Fibroblast of skin of scalp (primary cell): Measurements from ENCODE around the gene RHOH.
A peak's percentile ranks its signal among the peaks of the same experiment; 100 is the strongest.
"Not testable (repeated sequence)": the region's sequence is repeated elsewhere in the genome, so short reads cannot be mapped to it uniquely, and the experiment has no call there.

Source experiments
- DNase-seq: peaks from one replicate; pipeline ENCODE4 v3.0.0-alpha.2; 2013

Gene RHOH

DNA sequence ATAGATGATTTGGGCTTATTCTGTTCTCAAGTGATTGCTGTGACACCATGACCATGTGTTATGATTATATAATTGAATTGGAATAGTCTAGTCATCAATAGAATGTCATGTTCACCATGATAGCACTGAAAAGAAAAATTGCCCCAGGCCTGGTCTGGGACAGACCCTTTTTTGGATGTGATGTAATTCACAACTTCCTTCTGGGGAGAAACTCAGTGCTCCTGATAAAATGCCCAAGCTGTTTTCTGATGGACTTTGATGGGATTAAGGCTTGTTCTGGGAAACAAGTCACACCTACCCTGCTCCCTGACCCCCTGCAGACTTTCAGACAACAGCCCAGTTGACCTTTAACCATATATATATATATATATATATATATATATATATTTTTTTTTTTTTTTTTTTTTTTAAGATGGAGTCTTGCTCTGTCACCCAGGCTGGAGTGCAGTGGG lies 65.3 kb downstream of the RHOH start:
- no peak for DNase-seq

GRCh38 chr4:40262861-40263260 lies 66.0 kb downstream of the RHOH start:
- no peak for DNase-seq

DNA sequence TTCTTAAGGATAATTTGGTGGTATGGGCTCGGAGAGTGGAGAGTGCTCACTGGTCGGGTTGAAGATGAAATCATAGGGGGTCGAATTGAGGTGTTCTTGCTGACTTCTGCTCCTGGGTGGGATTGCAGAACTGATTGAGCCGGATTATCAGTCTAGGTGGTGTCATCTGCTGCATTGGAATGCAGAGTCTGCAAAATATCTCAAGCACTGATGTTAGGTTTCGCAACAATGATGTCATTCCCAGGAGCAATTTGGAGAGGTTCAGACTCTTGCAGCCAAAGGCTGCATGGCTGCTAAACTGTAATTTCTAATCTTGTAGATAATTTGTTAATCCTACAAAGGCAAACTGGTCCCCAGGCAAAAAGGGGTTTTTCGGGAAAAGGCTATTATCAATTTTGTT lies 67.7 kb downstream of the RHOH start:
- peak; percentile 63 for DNase-seq

- peak; percentile 54 for DNase-seq
Observed at GRCh38 chr4:40264995-40265909, 68.4 kb downstream of the RHOH start.

- DNase-seq, result no peak
Observed at GRCh38 chr4:40265910-40266274, 69.1 kb downstream of the RHOH start.

DNA sequence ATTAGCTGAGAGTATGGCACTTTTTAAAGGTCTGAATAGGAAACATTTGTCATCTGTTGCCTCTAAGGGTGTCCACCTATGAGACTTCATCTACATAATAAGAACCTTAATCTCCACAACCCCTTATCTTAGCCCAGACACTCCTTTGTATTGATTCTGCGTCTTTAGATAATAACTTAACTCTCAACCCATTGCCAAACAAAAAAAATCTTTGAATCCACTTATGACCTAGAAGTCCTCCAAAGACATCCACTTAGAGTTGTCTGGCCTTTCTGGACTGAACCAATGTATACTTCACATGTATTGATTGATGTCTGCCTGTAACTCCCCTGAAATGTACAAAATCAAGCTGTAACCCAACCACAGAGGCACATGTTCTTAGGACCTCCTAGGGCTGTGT lies 72.3 kb downstream of the RHOH start:
- DNase-seq, result no peak

DNA sequence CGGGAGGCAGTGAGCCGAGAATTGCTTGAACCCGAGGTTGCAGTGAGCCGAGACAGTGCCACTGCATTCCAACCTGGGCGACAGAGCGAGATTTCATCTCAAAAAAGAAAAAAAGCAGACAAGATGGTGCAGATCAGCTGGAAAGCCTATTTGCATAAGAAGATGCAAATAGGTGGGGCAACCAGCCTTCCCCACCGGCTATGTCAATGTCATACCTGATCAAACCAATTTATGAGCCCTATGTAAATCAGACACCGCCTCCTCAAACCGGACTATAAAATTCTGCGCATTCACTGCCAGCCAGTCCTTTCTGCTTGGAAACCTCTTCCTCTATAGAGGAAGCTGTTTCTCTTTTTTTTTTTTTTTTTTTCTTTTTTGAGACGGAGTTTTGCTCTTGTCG lies 73.8 kb downstream of the RHOH start:
- DNase-seq, result no peak

GRCh38 chr4:40275065-40275730 lies 78.4 kb downstream of the RHOH start:
- no peak for DNase-seq

DNA sequence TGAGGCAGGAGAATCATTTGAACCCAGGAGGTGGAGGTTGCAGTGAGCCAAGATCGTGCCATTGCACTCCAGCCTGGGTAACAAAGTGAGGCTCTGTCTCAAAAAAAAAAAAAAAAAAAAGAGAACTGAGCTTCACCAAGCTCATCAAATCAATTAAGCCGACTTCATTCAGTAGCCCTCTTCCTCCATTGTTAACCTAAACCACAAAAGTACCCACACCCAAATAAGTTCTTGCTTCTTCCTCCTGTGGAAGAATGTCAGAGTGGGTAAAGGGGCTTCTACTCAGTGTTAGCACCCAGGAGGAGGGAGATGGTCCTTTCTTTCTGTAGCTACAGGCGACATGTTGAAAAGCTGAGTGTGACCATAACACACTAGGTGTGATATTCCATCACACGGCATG lies 79.7 kb downstream of the RHOH start:
- no peak for DNase-seq

GRCh38 chr4:40280586-40280985 lies 83.8 kb downstream of the RHOH start:
- DNase-seq, result no peak

DNA sequence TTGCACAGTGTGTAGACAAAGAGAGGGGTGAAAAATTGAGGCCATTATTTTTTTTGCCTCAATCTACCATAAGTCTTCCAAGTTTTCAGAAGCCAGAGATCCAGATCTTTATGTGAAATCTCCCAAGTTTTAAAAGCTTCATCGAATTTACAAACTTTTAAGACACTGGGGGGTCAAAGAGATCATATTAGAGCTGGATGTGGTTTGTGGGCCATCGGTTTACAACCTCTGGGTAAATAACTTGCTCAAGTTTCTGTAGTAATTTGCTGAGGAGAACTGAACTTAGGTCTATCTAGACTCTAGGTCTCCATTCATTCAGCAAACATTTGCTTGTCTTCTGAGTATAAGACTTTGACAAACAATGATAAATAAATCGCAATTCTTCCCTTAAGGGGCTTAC lies 84.3 kb downstream of the RHOH start:
- DNase-seq, result no peak

DNA sequence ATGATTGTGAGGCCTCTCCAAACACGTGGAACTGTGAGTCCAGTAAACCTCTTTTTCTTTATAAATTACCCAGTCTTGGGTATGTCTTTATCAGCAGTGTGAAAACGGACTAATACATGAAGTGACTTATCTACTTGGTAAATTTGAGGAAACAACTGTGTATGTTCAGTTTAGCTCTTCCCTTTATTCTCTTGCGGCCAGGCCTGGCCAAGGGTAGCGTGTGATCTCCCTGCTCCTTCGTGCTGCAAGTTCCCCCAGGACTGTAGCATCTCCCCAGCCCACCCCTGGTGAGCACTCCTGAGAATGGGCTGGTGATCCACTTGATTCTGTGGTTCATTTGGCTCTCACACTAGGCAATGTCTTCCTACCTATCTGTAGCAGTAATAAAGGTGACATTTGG lies 85.1 kb downstream of the RHOH start:
- no peak for DNase-seq

DNA sequence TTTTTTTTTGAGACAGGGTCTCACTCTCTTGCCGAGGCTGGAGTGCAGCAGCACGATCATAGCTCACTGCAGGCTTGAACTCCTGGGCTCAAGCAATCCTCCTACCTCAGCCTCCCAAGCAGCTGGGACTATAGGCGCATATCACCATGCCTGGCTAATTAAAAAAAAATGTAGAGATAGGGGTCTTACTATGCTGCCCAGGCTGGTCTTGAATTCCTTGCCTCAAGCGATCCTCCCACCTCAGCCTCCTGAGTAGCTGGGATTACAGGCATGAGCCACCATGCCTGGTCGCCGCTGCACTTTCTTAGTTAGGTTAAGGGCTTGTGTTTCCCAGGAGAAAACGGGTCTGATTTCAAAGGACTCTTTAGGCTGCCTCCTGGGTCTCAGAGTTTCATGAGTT lies 86.0 kb downstream of the RHOH start:
- DNase-seq, result not testable (repeated sequence)

DNA sequence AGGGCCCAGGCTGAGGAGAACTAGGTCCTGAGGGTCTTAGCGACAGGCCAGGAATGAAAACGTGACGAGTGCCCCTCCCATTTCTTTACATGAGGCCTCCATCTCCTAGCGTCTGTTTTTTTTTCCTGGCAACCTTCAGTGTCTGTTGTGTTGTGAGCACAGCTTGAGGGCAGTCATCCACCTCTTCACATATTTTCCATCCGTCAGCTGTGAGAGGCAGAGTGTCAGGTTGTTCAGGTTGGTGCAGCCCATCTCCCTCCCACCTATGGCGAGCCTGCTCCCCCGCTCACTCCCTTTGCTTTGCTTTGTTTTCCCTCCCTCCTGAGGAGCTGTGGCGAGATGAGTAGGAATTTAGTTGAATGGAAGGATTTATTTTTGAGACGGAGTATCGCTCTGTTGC lies 86.6 kb downstream of the RHOH start:
- DNase-seq, result no peak

GRCh38 chr4:40283968-40284367 lies 87.1 kb downstream of the RHOH start:
- DNase-seq, result no peak

GRCh38 chr4:40285692-40286091 lies 88.9 kb downstream of the RHOH start:
- no peak for DNase-seq

GRCh38 chr4:40288566-40288965 lies 91.7 kb downstream of the RHOH start:
- no peak for DNase-seq

DNA sequence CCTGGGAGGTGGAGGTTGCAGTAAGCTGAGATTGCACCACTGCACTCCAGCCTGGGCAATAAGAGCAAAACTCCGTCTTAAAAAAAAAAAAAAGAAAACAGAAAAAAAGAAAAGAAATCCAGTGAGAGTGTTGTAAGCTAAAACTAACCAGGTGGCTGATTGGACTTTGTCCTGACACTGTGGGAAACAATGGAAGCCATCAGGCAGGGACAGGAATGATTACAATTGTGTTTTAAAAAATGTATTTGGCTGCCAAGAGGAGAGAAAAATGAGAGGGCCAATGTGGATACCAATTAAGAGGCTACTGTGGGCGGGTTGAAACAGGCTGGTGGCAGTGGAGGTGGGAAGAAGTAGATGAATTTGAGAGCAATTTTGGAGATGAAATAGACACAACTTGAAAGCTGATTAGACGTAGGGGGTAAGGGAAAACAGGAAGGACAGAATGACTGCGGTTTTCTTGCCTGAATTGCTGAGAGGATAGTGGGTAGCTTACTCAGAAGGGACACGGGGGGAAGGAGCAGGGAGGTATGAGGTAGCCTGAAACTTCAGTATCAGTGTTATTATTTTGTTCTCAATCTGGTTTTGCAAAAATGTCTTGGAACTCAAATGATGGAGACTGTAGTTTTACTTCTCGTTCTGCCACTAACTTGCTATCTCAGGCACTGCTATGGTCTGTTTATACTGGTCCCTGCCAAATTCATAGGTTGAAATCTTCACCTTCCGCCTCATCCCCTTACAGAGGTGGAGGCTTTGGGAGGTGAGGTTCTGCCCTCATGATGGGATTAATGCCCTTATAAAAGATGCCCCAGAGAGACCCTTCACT lies 92.7 kb downstream of the RHOH start:
- DNase-seq, result peak; percentile 14

GRCh38 chr4:40290611-40291186 lies 93.9 kb downstream of the RHOH start:
- DNase-seq, result not testable (repeated sequence)

- DNase-seq, result peak; percentile 24
Observed at GRCh38 chr4:40292313-40292759, 95.5 kb downstream of the RHOH start.

DNA sequence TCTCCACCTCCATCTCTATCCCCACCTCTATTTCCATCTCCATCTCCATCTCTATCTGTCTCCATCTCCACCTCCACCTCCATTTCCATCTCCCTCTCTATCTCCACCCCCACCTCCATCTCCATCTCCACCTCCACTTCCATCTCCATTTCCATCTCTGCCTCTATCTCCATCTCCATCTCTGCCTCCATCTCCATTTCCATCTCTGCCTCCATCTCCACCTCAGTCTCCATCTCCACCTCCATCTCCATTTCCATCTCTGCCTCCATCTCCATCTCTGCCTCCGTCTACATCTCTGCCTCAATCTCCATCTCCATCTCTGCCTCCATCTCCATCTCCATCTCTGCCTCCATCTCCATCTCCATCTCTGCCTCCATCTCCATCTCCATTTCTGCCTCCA lies 97.5 kb downstream of the RHOH start:
- no peak for DNase-seq

GRCh38 chr4:40295030-40295429 lies 98.2 kb downstream of the RHOH start:
- not testable (repeated sequence) for DNase-seq

DNA sequence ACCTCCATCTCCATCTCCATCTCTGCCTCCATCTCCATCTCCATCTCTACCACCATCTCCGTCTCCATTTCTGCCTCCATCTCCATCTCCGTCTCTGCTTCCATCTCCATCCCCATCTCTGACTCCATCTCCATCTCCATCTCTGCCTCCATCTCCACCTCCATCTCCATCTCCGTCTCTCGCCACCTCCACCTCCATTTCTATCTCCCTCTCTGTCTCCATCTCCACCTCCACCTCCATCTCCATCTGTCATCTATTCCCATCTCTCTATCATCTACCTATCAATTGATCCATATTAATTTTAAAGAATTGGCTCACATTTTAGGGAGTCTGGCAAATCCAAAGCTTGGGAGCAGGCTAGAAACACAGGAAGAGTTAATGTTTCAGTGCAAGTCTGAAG lies 98.7 kb downstream of the RHOH start:
- no peak for DNase-seq
